Activated CD8-positive, alpha-beta memory T cell treated with anti-CD3 and anti-CD28 coated beads, Interleukin-2, amount 50 U/mL, for 24 hours (primary cell): ENCODE measurements around the gene KCNJ12.
"Not testable (repeated sequence)": the region's sequence is repeated elsewhere in the genome, so short reads cannot be mapped to it uniquely, and the experiment has no call there.

Experiments
- DNase-seq: peaks from one replicate; pipeline ENCODE4 v3.0.0-alpha.2; 2020; ENCODE audit errors: extremely low read depth

Gene KCNJ12

GRCh38 chr17:21385281-21385845 lies 9.2 kb downstream of the KCNJ12 start:
- no peak for DNase-seq

- DNase-seq, result no peak
These were observed 11.5 kb downstream of the KCNJ12 start for GRCh38 chr17:21387616-21388015.

DNA sequence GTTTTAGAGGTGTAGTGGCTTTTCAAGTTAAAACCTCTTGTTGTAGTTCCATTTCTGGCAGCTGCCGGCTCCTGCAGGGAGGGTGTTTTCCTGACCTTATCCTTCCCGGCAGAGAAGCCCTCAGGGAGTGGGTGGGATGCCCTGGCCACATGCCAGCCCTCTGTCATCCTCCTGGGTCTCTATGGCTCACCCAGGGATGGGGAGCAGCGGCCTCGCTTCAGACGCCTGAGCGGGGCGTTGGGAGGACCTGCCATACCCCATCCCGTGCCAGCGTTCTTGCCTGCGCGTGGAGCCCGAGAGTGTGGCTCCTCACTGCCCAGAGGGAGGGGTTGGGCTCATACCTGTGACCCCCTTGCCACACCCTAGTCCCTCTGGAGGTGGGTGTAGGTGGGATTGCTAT lies 11.9 kb downstream of the KCNJ12 start:
- DNase-seq, result no peak

GRCh38 chr17:21388944-21389343 lies 12.8 kb downstream of the KCNJ12 start:
- DNase-seq, result no peak

DNA sequence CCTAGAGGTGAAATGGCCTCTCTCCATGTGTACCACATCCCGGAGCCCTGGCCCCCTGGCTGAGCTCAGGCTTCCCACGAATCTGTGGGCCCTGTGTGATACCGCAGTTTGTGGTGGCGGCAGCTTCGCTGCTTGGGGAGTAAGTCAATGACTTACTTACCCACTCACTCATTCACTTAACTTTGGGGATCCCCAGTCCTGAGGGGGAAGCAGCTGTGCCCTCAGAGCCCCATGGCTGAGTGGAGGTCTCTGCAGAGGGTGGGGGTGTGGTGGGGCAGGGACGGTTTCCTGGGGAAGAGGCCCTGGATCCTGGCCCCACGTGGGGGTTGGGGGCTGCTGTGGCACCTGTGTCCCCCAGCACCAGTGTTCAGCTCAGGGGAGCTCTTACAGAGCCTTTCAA lies 13.2 kb downstream of the KCNJ12 start:
- no peak for DNase-seq

- no peak for DNase-seq
These were observed 14.1 kb downstream of the KCNJ12 start for GRCh38 chr17:21390294-21390693.

GRCh38 chr17:21392266-21392665 lies 16.1 kb downstream of the KCNJ12 start:
- no peak for DNase-seq

GRCh38 chr17:21394265-21394664 lies 18.1 kb downstream of the KCNJ12 start:
- DNase-seq, result no peak

DNA sequence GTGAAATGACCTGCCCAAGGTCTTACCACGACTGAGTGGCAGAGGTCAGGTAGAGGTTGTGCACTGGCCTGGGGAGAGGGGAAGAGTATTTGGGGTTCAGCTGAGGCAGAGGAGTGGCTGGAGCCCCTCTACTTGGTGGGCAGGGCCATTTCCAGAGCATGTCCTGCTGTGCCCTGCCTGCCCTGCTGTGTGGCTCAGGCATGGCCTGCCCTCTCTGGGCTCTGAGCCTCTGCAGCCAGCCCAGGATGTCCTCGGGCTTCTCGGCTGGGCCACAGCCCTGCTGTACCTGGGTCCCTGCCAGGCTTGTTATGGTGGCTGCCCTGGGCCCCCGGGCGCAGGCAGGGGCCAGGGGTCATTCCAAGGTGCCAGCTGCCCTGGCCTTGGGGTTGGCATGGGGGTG lies 19.6 kb downstream of the KCNJ12 start:
- no peak for DNase-seq

GRCh38 chr17:21396237-21396636 lies 20.1 kb downstream of the KCNJ12 start:
- no peak for DNase-seq

GRCh38 chr17:21397341-21398190 lies 21.4 kb downstream of the KCNJ12 start:
- no peak for DNase-seq

DNA sequence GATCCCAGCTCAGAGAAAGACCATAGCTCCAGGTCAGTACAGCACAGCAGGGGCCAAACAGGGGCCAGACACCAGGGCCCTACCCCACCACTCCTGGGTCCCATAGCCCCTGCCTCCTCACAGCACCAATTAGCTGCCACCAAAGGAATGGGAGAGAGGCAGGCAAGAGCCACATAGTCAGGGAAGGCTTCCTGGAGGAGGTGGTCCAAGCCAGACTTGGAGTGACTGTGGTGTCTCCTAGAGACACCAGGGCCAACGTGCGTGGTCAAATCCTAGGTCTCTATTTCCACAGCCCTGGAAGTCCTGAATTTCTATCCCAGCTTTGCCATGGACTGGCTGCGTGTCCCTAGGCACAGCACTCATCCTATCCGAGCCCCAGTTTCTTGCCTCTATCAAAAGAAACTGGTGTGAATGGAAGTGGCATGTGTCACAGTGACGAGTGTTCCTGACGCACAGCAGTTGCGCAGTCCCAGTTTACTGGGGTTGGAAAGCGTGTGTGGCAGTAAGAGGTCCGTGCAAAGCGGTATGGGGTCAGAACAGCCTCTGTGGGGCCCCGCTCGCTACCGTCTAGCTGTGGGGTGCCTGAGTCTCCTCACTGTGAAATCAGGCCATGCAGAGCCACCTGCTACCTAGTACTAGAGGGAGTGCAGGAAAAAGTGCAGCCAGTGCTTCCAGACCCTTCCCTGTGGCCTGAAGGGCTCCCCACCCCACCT lies 23.5 kb downstream of the KCNJ12 start:
- no peak for DNase-seq

DNA sequence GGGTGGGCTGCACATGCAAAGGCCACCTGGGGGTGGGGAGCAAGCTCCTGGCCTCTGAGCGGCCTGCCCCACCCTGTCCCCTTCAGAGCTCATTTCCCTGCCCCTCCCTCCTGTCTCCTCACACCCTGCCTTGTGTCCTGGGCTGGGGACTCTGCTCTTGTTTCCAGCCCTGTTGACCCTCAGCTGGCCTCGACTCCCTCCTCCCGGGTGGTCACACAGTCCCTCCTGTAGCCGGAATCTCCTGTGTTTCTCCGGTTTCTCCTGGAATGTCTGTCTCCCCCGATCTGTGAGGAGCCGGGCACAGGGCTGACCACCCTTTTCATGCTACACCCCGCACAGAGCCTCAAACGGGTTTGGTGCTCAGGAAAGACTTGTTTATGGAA lies 24.0 kb downstream of the KCNJ12 start:
- not testable (repeated sequence) for DNase-seq

- DNase-seq, result no peak
These were observed 24.8 kb downstream of the KCNJ12 start for GRCh38 chr17:21400816-21401593.

DNA sequence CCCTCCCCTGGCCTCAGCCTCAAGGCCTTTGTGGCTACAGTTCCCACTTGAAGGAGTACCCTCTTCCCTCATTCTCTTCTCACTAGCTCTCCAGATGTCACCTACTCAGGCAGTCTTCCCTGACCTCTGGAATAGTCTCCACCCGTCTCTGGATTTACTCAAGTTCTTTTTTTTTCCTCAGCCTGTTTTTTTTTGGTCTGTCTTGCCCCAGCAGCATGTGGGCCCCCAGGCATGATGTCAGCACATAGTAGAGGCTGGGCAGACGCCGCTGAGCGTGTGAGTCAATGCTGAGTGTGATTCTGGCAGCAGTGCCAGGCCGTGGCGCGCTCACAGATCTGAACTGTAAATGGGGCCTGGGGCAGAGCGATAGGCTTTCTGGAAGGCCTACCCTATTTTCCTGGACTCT lies 26.0 kb downstream of the KCNJ12 start:
- DNase-seq, result not testable (repeated sequence)

GRCh38 chr17:21402926-21403325 lies 26.8 kb downstream of the KCNJ12 start:
- not testable (repeated sequence) for DNase-seq

DNA sequence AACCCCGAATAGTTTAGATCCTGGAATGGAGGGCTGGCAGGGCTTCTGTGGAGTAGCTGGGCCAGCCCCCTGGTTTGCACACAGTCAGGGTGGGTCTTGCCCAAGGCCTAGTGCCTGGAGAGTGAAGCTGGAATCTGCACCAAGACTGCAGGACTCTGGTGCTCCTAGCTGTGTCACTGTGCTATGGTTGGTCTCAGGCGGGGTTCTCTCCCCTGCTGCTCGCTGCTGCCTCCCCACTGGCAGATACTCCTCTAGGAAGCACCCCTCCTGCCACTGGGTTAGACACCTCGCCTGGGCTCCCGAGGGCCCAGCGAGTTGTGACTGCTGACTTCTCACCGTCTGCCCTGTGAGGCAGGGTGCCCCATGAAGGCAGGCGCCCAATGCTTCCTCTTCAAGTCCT lies 27.9 kb downstream of the KCNJ12 start:
- not testable (repeated sequence) for DNase-seq

- DNase-seq, result not testable (repeated sequence)
These were observed 28.4 kb downstream of the KCNJ12 start for GRCh38 chr17:21404539-21404938.

DNA sequence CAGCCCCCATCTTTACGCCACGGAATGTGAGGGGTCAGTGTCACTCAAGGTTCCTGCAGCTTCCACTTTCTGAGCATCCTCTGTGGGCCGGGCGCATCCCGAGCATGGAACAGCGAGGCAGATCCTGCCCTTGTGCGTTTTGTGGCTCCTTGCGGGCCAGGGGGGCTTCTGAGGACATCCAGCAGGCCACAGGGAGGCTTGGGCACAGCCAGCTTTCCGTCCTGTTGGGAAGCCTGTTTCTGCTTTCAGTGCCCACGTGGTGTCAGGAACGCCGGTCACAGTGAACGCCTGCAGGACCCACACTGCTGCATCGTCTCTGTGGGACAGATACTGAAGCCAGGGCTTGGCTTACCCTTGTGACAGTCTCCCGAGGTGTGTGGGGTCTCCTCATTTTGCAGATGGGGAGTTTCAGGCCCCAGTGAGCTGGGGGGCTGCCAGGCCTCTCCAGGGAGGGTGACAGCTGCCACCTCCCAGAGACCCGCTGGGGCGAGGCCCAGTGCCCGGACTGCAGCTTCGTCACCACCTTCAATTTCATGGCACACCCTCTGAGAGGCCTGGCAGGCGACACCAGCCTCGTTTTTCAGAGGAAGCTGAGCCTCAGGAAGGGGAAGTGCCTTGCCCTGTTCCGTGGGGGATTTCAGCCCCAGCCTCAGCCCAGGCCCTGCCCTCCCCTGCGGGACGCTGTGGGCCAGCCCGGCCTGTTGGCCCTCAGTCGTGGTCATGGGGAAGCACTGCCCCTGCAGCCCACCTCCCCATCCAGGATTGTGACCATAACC lies 29.0 kb downstream of the KCNJ12 start:
- not testable (repeated sequence) for DNase-seq

GRCh38 chr17:21405904-21406400 lies 29.8 kb downstream of the KCNJ12 start:
- not testable (repeated sequence) for DNase-seq
